AG08395 (cell line): ENCODE data around the gene CSTF2T.
"Not testable (repeated sequence)": the region's sequence is repeated elsewhere in the genome, so short reads cannot be mapped to it uniquely, and the experiment has no call there.

Source experiments
- DNase-seq: peaks from one replicate; pipeline ENCODE4 v3.0.0; 2012; ENCODE audit warnings: mixed read lengths, low spot score

Gene CSTF2T

GRCh38 chr10:51696251-51696650 is 3.1 kb downstream of the CSTF2T start:
- no peak for DNase-seq

GRCh38 chr10:51694086-51694768 is 5.2 kb downstream of the CSTF2T start:
- no peak for DNase-seq

- no peak for DNase-seq
Measured at GRCh38 chr10:51691135-51691534, 8.3 kb downstream of the CSTF2T start.

GRCh38 chr10:51689536-51689935 is 9.9 kb downstream of the CSTF2T start:
- no peak for DNase-seq

GRCh38 chr10:51688826-51689225 is 10.6 kb downstream of the CSTF2T start:
- not testable (repeated sequence) for DNase-seq

GRCh38 chr10:51687296-51687695 is 12.1 kb downstream of the CSTF2T start:
- no peak for DNase-seq

DNA sequence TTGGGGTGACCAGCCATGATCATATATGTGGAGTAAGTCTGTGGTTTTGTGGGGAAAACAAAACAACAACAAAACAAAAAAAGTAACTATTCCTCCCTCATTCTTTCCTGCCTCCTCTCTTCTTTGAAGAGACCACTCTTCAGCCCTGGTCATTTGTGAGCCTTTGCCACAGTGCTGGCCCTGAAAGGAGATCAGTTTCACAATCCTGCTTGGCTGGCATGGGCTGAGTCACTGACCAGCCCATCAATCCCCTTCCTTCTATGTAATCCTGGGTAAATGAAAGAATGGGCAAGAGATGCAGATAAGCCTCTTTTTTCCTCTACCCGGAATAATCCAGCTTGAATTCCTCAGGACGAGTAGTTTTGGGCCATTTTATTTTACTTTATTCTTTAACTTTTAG is 13.6 kb downstream of the CSTF2T start:
- DNase-seq: peak; percentile 9

GRCh38 chr10:51683031-51683691 is 16.2 kb downstream of the CSTF2T start:
- DNase-seq: peak; percentile 46

DNA sequence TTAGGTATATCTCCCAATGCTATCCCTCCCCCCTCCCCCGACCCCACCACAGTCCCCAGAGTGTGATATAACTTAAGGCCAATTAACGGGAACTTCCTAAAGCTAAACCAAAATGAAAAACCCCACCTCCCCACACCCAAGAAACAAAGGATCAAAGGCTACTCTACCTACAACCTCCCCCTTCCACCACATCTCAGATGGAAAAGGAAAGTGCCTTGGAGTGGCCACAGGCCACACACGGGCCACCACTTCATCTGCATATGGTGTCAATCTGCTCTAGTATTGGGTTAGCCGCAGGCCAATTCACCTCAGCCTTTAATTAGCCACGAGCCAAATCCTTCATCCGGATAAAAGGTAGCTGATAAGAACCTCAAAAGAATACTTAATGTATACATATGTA is 19.6 kb downstream of the CSTF2T start:
- DNase-seq: no peak

- DNase-seq: peak; percentile 8
Measured at GRCh38 chr10:51675088-51675487, 24.3 kb downstream of the CSTF2T start.

- DNase-seq: no peak
Measured at GRCh38 chr10:51672039-51672535, 27.3 kb downstream of the CSTF2T start.

GRCh38 chr10:51669041-51669440 is 30.4 kb downstream of the CSTF2T start:
- no peak for DNase-seq

DNA sequence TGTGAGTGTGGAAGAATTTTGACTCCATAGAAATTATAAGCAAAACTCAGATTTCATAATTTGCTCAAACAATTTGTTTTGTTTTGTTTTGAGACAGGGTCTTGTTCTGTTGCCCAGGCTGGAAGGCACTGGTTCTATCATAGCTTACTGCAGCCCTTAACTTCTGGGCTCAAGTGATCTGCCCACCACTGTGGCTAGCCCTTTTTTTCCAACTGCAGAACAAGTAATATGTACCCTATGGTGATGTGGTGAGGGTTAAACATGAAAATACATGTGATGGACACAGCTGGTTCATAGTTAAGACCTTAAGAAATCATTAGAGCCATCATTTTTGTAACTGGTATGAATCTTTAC is 31.1 kb downstream of the CSTF2T start:
- DNase-seq: no peak

- peak; percentile 25 for DNase-seq
Measured at GRCh38 chr10:51667678-51668335, 31.6 kb downstream of the CSTF2T start.

DNA sequence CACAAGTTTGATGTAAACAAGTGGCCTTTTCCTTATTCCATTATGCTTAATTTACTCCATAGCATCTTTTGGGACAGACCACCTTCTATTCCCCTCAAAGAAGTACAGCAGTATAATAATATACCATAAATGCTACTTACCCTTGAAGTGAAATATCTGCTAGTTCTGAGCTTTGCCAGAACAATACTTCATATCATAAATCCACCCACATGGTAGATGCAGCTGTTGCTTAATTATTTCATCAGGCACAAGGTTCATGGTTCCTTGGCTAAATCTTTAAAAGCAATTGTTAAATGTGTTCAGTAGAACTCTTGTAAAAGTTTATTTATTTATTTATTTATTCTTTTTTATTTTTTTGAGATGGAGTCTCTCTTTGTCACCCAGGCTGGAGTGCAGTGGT is 32.9 kb downstream of the CSTF2T start:
- no peak for DNase-seq

- no peak for DNase-seq
Measured at GRCh38 chr10:51663086-51663485, 36.3 kb downstream of the CSTF2T start.

- DNase-seq: no peak
Measured at GRCh38 chr10:51659344-51659743, 40.1 kb downstream of the CSTF2T start.

- no peak for DNase-seq
Measured at GRCh38 chr10:51658000-51658399, 41.4 kb downstream of the CSTF2T start.

DNA sequence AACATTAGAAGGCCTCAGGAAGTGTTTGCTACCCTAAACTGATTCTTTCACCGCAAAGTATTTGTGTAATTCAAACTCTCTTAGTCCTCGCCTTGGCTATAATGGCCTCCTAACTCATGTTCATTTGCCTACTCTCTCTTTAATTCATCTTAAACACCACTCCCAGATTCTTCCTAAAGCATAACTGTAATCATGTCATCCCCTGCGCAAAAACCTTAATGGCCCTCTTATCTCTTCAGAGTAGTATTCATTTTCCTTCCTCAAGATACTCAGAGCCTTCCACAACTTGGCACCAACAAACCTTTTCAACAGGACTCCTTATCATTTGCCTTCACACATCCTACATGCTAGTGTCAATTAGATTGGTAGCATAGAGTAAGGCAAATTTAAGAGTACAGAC is 42.9 kb downstream of the CSTF2T start:
- no peak for DNase-seq

GRCh38 chr10:51654918-51655317 is 44.5 kb downstream of the CSTF2T start:
- no peak for DNase-seq

- no peak for DNase-seq
Measured at GRCh38 chr10:51653025-51653424, 46.4 kb downstream of the CSTF2T start.

GRCh38 chr10:51651063-51651462 is 48.3 kb downstream of the CSTF2T start:
- DNase-seq: peak; percentile 30

DNA sequence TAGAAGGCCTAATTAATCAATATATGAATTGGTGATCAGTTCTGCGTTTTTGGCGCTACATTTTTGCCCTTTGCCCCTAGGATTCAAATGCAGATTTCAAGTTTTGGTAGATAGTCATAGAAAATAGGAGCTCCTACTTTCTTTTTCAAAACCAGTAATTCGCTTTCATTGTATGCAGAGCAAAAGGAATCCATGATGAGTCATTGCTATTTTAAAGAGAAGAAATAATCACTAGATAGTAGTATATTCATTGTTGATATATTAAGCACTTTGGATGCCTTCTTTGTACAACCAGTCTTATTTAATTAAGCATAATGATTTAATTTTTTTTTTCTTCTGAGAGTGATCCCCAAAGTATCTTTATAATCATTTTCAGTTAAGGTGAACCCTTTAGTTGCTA is 50.3 kb downstream of the CSTF2T start:
- no peak for DNase-seq
